Coronary artery (tissue), 2 donors: ENCODE data around the gene IGF2.
A peak's percentile ranks its signal among the peaks of the same experiment; 100 is the strongest.

Experiments used
- DNase-seq: peaks from one replicate; pipeline ENCODE4 v3.0.0-alpha.2; 2017; ENCODE audit warnings: low spot score
- H3K27ac ChIP-seq, 2 donors: fragments of 200-600 bp; sonication (generic); one replicate each; pipeline ENCODE4 v1.5.1; 2016 to 2019
- H3K4me3 ChIP-seq: fragments of 200-600 bp; sonication (generic); 2 replicates; pipeline ENCODE4 v1.5.1; 2016; ENCODE audit warnings: mild to moderate bottlenecking, moderate library complexity
- CTCF ChIP-seq: fragments of 200-600 bp; sonication (generic); IDR thresholded peaks from one replicate; pipeline ENCODE4 v1.5.1; 2019; ENCODE audit warnings: antibody characterized with exemption

The IGF2 gene

DNA sequence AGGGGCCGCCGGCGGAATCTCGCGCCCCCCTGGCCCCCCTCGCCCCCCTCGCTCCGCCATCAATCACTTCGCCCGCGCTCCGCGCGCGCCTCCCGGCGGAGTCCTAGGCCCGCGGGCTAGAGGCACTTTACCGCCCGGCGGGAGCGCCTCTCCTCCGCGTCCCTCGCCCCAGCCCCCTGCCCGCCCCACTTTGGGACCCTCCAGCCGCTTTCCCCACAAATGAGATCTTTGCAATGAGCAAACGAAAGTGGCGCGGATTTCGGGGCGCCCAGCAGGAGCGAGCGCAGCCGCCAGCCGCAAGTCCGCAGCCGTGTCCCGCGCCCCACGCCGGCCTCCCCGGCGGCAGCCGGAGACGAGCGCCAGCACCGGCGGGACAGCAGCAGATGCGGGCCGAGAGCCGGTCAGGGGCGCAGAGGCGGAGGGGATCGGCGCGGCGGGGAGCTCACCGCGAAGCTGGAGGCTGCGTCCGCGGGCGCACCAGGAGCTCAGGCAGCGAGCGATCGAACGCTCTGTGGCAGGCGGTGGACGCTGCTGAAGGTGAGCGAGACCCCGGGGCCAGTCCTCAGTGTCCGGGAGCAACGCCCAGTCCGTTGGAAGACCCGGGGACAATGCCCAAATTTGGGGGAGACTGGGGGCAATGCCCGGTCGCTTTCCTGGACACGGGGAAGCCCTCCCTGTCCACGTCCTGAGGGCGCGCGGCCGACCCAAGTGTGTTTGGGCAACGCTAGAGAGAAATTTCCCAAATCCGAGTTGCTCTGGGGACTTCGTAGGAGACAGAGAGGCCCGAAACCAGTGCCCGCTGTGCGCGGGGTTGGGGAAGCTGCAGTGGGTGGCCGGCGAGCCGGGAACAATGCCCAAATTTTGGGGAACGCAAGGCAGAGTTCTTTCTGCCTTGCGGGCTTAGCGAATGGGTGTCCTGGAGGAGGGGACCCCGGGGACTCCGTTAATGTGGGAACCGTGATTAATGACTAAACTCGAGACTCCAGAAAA is 1.5 kb upstream of the IGF2 start:
- peak overlapping the region; percentile 49 for H3K4me3 ChIP-seq
- no peak for DNase-seq
- no peak overlapping the region for H3K27ac ChIP-seq
- no peak for TF ChIP-seq CTCF

DNA sequence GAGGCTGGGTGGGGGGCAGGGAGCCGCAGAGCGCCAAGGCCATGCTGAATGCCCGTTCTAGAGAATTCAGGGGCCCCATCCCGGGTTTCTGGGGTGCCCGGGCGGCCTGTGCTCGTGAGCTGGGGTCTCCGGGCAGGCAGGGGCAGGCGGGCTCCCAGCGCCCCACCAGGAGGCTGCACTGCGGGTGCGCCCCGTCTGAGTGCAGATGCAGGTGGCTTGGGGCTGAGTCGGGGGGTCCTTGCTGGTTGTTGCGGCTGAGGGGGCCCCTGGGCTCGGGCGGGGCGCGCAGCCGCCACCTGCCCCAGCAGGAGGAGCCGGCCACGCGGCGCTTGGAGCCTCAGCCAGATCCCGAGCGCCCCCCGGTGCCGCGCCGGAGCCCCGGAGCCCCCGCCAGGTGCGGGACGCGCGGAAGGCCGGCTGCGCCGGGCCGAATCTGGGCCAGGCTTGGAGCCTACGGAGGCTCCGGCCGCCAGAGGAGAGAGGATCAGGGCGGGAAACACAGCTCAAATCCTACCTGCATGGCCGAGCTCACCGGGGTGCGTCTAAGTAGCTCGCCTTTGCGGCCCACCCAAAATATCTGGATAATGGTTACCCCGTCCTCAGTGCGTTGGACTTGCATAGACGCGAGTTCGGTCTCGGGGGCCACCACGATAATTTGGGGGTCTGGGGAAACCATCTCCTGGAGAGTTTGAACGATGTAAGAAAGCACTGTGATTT is 590 bp upstream of the IGF2 start:
- DNase-seq: no peak
- TF ChIP-seq CTCF: no peak
- Histone ChIP-seq H3K4me3 (peak overlapping the region; percentile 68), H3K27ac (no peak overlapping the region)

DNA sequence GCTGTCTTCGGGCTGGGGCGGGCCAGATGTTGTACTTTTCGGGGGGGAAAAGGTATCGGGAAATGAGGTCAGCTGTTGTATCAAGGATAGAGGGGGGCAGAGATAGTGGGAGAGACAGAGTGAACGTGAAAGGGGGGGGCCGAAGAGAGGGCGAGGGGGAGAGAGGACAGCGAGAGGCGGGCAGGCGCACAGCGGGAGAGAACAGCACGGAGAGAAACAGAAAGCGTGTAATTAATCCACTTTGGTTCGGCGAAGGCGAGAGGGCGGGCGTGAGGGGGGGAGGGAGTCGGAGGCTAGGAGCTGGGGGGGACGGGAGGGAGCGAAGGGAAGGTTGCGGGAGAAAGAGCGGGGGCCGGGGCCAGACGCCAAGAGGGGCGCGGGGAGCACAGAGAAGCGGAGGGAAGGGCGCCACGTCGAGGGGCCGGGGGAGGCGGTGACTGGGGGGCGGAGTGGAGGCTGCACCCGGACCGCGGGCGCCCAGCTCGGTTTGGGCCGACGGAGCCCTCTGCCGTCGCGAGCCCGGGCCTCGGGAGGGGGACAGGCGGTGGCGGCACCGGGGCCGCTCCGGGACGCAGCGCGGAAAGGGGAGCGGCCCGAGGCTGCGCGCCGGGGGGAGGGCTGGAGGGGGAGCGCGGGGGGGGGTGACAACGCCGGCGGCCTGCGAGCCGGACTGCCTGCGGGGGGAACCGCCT is 612 bp downstream of the IGF2 start:
- H3K4me3 ChIP-seq: peak overlapping the region; percentile 68
- TF ChIP-seq CTCF: no peak
- no peak for DNase-seq
- H3K27ac ChIP-seq: peak overlapping the region in 1 of 2 donors; percentile 30

DNA sequence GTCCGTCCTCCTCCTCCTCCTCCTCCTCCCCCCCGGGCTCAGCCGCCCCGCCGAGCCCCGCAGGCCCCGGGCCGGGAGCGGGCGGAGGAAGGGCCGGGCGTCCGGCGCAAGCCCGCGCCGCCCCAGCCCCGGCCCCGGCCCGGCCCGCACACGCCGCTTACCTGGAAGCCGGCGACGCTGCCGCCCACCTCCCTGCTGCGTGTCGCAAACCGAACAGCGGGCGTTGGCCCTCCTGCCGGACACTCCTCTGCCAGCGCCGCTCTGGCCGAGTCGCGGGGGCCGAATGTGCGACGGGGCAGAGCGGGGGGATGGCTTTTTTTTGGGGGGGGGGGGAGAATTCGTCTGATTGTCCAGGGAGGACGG is 1.1 kb downstream of the IGF2 start:
- DNase-seq: no peak
- Histone ChIP-seq H3K4me3 (peak overlapping the region; percentile 68), H3K27ac (peak overlapping the region in 1 of 2 donors; percentile 30)
- TF ChIP-seq CTCF: no peak

- peak overlapping the region in 1 of 2 donors; percentile 30 for H3K27ac ChIP-seq
- no peak for TF ChIP-seq CTCF
- no peak for DNase-seq
- peak overlapping the region; percentile 68 for H3K4me3 ChIP-seq
Observed at GRCh38 chr11:2137202-2138067, 1.8 kb downstream of the IGF2 start.

- Histone ChIP-seq H3K4me3 (peak overlapping the region; percentile 68), H3K27ac (no peak overlapping the region)
- no peak for TF ChIP-seq CTCF
- DNase-seq: no peak
Observed at GRCh38 chr11:2136952-2137201, 2.3 kb downstream of the IGF2 start.
